ENCODE data around the gene CD22. TPM values are rescaled to one million over a fixed set of nuclear protein-coding genes. Genes with fewer than 3 reads are reported as not detected.

Gene CD22
- polyA plus RNA-seq, 4 donors = 6.3 to 51.9 (median 12.3) TPM

Other genes with a start within 250 kb of the CD22 start
- gene FXYD3, start 213.4 kb upstream of the CD22 start, polyA plus RNA-seq (ENCODE audit: insufficient read length in 4 of 4) = 10 to 100 TPM; 16.2 to 25.3 (median 19.5) TPM
- 1 to 10 TPM; 2.9 to 4.0 (median 3.3) TPM for gene LGI4, start 194.1 kb upstream of the CD22 start, polyA plus RNA-seq (ENCODE audit: insufficient read length in 4 of 4)
- gene FXYD1, start 190.4 kb upstream of the CD22 start, polyA plus RNA-seq (ENCODE audit: insufficient read length in 4 of 4) = 10 to 100 TPM; 15.4 to 32.1 (median 24.9) TPM
- gene FXYD7, start 185.9 kb upstream of the CD22 start, polyA plus RNA-seq (ENCODE audit: insufficient read length in 4 of 4) = 1 to 10 TPM in 2 of 4 donors, under 1 TPM in 2; 0.44 to 2.2 (median 1.3) TPM
- gene FXYD5, start 174.5 kb upstream of the CD22 start, polyA plus RNA-seq (ENCODE audit: insufficient read length in 4 of 4) = 10 to 100 TPM; 19.5 to 33.3 (median 25.7) TPM
- gene FAM187B, start 100.4 kb upstream of the CD22 start, polyA plus RNA-seq (ENCODE audit: insufficient read length in 4 of 4) = not detected
- 10 to 100 TPM; 49.9 to 73.2 (median 59.6) TPM for gene LSR, start 80.2 kb upstream of the CD22 start, polyA plus RNA-seq (ENCODE audit: insufficient read length in 4 of 4)
- gene USF2, start 60.2 kb upstream of the CD22 start, polyA plus RNA-seq (ENCODE audit: insufficient read length in 4 of 4) = 100 to 1,000 TPM; 160 to 193 (median 172) TPM
- gene HAMP, start 46.7 kb upstream of the CD22 start, polyA plus RNA-seq (ENCODE audit: insufficient read length in 4 of 4) = under 1 TPM; 0.09 to 0.92 (median 0.30) TPM
- 10 to 100 TPM in 1 of 4 donors, 1 to 10 TPM in 3; 2.6 to 15.5 (median 5.6) TPM for gene MAG, start 37.0 kb upstream of the CD22 start, polyA plus RNA-seq (ENCODE audit: insufficient read length in 4 of 4)
- under 1 TPM; 0.06 to 0.87 (median 0.64) TPM for gene FFAR1, start 18.7 kb downstream of the CD22 start, polyA plus RNA-seq (ENCODE audit: insufficient read length in 4 of 4)
- under 1 TPM in 3 of 4 donors, not detected in 1; 0.13 to 0.19 (median 0.17) TPM for gene FFAR3, start 29.3 kb downstream of the CD22 start, polyA plus RNA-seq (ENCODE audit: insufficient read length in 4 of 4)
- under 1 TPM in 1 of 4 donors, not detected in 3; 0.23 TPM for gene GPR42, start 41.9 kb downstream of the CD22 start, polyA plus RNA-seq (ENCODE audit: insufficient read length in 4 of 4)
- under 1 TPM; 0.22 to 0.60 (median 0.33) TPM for gene FFAR2, start 119.1 kb downstream of the CD22 start, polyA plus RNA-seq (ENCODE audit: insufficient read length in 4 of 4)
- gene KRTDAP, start 161.3 kb downstream of the CD22 start, polyA plus RNA-seq (ENCODE audit: insufficient read length in 4 of 4) = 1 to 10 TPM in 2 of 4 donors, under 1 TPM in 2; 0.48 to 2.1 (median 0.85) TPM
- gene DMKN, start 184.5 kb downstream of the CD22 start, polyA plus RNA-seq (ENCODE audit: insufficient read length in 4 of 4) = 100 to 1,000 TPM in 2 of 4 donors, 10 to 100 TPM in 2; 69.7 to 135 (median 107) TPM
- under 1 TPM in 3 of 4 donors, not detected in 1; 0.10 to 0.24 (median 0.21) TPM for gene SBSN, start 199.1 kb downstream of the CD22 start, polyA plus RNA-seq (ENCODE audit: insufficient read length in 4 of 4)
- gene GAPDHS, start 204.3 kb downstream of the CD22 start, polyA plus RNA-seq (ENCODE audit: insufficient read length in 4 of 4) = not detected
- gene TMEM147, start 216.4 kb downstream of the CD22 start, polyA plus RNA-seq (ENCODE audit: insufficient read length in 4 of 4) = 100 to 1,000 TPM in 2 of 4 donors, 10 to 100 TPM in 2; 80.6 to 113 (median 93.9) TPM
- under 1 TPM in 1 of 4 donors, not detected in 3; 0.05 TPM for gene ATP4A, start 234.5 kb downstream of the CD22 start, polyA plus RNA-seq (ENCODE audit: insufficient read length in 4 of 4)